ENCODE measurements around the gene OMG.

GRCh38 chr17:31272236-31272635, 24.8 kb downstream of the OMG start:
- TF ChIP-seq POLR2A (IDR thresholded peaks at IDR 0.05; ENCODE audit: low read length) (no peak), GATA1 (IDR thresholded peaks at IDR 0.05; ENCODE audit: low read depth, low read length) (no peak)
